GM18517 (cell line): ENCODE data around the gene SOX13.
"Not testable (repeated sequence)": the region's sequence is repeated elsewhere in the genome, so short reads cannot be mapped to it uniquely, and the experiment has no call there.

Experiments used
- ATAC-seq: cut with Tn5 transposase; IDR thresholded peaks from one replicate; pipeline ENCODE4 v1.9.1; 2021; ENCODE audit warnings: mild to moderate bottlenecking, moderate library complexity; ENCODE audit not compliant: unreplicated experiment

The SOX13 gene

DNA sequence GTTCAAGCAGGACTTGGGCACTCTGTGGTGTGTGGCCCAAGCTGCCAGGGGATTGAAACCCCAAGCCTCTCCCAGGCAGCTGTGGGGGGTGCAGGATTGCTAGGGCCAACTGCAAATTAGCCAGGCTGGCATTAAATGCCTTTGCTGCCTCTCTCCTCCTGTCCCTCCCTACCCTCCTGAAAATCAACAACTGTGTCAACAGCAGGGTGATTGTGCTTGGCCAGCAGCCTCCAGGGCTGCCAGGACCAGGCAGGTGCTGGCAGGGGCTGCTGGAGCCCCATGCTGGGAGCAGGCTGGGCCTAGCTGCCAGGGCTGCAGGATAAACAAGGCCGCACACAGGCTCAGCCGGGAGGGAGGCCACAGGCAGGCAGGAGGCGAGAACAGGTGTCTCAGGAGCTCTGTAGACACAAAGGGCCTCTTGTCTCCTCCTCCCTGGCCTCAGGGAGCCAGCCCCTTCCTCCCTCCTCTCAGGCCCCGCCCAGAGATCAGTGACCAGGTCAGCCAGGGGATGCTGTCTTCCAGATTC is 11.4 kb downstream of the SOX13 start:
- no peak for ATAC-seq

DNA sequence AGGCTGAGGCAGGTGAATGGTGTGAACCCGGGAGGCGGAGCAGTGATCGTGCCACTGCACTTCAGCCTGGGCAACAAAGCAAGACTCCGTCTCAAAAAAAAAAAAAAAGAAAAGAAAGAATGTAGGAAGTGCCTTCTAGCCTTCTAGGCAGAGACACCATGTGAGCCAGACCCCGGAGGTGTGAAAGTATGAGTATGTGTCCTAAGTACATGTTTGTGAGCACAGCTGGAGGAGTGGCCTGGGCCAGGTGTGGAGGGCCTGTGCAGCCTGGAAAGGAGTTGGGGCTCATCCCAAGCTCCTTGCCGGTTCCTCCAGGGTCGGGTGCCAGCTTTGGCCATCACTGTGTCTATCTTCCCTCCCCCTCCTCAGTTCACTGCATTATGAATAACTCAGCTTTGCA is 13.0 kb downstream of the SOX13 start:
- no peak for ATAC-seq

DNA sequence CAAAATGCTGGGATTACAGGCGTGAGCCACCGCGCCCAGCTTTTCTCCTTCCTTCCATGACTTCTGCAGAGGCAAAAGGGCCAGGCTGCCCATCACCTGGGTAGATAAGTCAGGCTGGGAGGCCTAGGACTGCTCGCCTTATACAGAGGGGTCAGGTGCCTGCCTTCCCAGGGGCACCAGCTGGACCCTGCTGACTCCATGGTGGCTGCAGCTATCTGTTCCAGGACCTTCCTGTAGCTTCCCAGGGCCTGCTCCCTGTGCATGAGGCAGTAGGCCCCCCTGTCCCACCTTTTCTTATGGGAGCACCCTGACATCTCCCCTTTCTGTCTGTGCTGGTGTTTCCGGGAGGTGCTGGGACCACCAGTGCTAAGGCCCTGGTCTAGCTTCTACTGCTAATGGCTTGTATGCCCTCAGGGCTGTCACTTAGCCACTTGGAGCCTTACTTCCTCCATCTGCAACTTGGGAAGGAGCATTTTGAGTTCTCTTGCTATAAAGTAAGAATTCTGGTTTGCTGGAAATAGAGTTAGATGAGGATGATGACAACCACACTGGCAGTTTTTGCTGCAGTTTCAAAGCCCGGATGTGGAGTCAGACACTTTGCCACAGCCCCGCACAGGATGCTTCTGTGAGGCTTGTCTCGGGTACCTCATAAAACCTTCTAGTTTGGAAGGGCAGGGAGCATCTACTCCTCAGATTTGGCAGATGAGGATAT is 14.4 kb downstream of the SOX13 start:
- ATAC-seq, result no peak

DNA sequence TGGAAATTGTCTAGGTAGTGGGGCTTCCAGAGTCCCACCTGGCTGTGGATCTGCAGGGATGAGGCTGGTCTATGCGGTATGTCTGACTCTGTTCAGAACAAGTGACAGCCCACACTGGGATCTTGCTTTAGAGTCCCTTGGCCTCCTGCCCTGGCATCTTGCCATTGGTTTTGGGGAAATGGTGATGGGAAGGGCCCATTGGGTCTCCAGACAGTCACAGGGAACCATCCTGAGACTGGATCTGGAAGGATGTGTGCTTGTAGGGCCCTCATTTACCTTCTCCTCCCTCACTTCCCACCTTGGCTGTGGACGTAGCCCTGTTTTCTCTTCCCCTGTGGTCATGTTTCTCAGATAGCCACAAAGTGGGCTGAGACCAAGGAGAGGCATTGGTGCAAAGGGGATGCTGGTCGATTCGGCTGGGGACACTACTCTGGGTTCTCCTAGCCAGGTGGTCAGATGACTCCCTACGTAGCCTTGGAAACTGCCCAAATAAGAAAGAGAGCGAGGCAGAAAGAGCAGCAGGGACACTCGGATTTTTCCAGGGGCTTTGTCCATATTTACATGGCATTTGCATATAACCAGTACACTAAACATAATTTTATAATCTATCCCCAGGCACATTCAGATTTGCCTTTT is 15.1 kb downstream of the SOX13 start:
- ATAC-seq, result no peak

DNA sequence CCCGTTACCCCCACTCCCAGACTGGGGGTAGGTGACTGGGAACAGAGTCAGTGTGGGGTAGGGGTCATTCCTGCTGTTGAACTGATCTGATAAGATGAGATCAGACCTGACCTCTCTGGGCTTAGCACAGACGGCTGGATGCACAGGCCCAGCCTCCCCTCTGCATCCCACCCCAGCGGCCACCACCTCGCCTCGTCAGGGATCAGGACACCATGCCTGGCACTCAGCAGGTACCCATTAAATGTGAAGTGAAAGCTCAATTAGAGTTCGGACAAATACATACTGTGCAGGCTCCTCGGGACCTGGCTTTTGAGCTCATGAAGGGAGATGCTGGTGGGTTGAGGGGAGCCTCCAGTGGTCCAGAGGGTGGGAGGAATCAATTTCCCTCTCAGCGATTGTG is 15.7 kb downstream of the SOX13 start:
- ATAC-seq, result no peak

DNA sequence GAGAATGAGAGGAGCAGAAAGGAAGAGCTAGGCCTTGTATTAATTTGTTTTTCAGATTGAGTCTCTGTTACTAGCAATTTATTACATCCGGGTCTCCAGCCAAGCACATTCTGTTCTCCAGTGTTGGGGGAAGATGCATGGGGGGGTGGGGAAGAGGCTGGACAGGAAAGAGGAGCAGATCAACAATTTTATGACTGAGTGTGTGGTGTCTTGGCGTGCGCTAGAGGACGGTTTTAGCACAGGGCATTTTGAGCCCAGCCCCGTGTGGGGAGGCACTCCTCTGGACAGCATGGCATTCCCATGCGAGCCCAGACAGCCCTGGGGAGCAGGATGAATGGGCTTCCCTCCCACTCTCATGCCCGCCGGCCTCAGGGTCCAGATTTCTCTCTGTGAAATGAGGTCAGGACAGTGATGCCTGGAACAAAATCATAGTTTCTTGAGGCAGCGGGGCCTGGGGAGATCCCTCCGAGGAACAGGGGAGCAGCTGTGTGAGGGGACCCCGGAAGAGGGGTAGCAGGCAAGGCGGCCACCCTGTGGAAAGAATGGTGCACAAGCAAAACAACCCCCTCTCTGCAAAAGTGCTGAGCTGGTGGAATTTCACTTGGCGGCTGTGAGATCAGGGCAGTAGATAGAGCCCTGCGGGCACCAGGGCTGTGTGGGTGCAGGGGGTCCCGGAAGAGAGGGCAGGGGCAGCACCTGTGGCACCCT is 16.3 kb downstream of the SOX13 start:
- no peak for ATAC-seq

DNA sequence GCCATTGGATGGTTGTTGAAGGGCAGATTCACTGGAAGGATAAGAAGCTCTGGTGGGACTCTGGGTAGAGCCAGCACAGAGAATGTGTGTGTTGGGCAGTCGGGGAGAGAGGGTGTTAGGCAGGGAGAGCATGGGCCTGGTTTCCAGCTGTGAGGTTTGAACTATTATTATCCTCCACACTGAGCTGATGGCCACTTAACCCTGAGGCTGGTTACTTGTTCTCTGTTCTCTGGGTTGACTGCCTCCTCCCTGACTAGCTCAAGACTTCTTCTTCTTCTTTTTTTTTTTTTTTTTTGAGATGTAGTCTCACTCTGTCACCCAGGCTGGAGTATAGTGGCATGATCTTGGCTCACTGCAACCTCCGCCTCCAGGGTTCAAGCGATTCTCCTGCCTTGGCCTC is 17.2 kb downstream of the SOX13 start:
- not testable (repeated sequence) for ATAC-seq

DNA sequence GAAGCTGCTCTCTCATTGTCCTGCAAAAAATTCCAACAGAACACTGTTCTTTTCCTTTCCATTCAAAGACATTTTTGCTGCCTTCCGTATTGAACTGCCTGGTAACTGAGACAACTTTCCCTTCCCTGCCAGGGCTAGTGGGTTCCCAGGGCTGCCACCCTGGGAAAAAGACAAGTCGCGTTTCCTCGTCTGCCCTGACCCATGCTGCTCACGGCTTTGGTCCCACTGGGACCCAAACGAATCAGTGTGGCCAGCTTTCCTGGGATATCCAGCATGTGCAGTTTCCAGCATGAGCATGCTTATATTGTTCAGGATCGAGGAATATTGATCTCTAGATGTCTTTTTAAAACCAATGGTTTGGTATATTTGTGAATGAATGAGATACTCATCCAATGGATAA is 18.2 kb downstream of the SOX13 start:
- ATAC-seq, result no peak

DNA sequence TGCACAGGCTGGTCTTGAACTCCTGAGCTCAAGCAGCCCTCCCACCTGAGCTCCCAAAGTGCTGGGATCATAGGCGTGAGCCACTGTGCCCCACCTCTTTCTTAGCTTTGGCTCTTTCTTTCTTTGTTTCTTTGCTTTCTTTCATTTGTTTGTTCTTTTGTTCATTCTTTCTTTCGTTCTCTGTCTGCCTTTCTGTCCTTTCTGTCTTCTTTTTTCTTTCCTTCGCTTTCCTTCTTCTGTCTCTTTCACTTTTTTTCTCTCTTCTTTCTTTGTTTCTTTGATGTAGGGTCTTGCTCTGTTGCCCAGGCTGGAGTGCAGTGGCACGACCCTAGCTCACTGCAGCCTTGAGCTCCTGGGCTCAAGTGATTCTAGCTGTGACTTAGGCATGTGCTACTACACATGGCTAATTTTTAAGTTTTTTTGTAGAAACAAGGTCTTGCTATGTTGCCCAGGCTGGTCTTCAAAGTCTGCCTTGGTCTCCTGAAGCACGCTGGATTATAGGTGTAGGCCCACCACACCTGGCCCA is 18.9 kb downstream of the SOX13 start:
- ATAC-seq, result no peak

DNA sequence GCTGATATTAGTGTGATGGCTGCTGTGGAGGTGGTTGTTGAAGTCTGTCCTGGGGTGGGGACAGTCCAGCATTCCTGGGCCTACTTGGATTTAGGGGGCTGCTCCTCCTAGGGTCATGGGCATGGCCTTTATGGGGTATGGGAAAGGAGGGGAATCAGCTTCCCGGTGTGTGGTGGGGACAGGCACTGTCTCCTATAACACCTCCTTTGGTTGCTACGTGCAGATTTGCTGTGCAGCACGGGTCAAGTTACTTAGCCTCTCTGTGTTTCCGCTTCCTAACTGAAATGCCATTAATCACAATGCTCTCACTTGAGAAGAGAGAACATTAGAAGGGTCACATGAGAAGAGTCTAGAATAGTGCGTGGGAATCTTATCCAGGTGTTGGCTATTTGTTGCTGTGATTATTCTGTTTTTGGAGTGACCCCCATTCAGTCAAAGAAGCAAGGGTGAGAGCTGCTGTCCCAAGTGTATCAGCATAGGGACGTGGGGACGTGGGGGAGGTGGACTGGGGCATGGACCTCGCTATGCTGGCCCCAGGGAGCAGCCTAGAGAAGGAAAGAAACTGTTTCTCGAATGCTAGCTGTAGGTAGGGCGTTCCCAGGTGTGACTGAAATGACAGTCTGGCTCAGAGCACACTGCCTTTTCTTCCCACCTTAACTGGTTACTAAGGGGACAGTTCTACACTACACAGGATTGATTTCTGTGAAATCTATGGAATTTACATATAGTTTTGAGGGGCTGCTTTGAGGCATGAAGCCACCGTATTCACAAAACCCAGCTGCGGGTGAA is 19.9 kb downstream of the SOX13 start:
- no peak for ATAC-seq

DNA sequence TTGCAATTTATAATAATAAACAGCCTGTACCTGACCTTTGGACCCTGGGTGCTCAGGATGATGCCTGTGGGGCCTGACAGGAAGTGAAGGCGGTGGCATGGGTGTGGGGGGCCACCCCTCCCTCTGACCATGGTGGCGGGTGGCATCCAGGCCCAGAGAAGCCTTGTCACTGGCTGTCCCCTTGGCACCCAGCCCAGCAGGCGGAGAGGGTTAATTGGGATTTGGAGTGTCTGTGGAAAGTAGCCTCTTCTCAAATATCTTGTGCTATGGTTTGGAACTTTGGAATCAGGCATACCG is 20.5 kb downstream of the SOX13 start:
- ATAC-seq, result no peak

DNA sequence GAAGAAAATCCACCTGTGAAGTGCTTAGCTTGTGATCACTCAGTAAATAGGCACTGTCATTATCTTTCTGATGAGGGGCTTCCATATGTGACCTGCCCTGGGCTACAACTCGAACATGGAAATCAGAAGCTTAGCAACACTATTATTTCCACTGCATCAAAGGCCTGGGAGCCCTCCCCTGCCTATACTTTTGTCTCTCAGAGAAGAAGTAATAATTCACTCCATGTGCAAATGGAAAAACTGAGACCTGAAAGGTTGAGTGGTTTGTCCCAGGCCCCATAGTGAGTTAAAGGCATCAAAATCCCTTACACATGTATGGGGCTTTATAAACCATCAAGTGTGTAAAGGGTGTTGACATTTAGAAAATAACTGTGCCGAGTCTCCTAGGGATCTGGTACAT is 20.9 kb downstream of the SOX13 start:
- no peak for ATAC-seq

DNA sequence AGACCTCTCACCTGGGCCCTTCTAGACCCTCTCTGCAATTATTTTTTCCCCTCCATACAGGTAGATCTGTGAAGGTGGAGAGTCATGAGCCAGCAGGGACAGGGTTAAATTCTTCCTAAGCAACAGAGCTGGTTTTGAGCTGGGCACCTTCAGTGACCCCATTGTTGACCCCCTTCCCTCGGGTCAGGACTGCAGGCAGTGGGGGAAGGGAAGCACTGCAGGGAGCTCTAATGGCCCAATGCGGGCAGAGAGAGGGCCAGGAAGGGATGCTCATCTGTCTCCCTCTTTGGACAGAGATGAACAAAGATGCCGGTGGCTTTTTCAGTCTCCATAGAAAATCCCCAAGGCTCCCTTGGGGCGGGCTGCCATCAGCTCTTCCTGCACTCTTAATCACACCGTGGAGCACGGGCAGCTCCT is 21.4 kb downstream of the SOX13 start:
- no peak for ATAC-seq

DNA sequence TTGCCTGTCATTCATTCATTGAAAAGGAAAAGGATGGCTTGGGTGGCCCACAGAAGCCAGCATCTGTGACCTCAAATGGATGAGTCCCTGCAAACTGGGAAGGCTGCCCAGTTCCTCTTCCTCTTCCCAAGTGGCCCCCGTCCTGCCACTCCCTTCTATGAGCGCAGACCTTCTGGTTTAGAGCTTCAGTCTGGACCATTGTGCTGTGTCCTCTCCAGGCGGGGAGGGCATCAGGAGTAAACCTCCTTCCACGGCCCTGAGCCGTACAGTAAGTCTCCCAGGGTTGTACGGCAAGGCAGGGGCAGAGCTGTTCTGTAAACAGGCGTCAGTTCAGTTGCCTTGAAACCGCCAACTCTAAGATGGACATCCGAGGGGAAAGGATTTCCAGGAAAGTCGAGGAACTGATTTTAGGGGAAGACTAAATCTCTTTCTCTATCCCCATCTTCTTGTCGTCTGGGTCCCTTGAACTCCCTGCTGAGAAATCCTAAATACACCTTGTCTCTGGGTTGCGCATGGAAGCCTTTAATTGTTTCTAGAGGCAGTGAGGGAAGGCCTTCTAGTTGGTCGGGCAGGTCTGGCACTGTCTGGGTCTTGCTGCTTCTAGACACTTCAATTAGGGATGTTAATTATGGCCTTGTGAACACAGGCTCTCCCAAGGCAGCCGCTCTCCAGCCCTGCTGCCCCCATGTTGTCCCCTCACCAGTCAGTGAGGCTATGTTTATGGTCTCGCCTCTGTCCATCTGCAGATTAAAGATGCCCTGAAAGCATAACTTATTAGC is 22.1 kb downstream of the SOX13 start:
- ATAC-seq, result no peak

DNA sequence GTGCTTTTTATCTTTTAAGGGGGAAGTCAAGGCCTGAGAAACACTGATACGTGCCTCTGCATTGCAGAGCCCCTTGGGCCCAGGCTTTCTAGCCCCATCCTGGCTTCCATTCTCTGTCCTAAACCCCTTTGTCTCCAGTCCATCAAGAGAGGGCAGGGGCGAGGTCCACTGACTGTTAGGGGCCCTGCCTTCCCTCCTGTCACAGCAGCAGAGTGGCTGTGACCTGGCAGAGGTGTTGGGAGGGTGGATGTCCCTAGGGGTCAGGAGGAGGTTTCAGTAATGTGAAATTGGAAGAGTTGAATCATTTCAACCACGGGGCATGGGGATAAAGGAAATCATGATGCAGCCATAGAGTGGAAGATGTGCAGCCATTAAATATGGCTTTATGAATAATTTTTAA is 24.0 kb downstream of the SOX13 start:
- no peak for ATAC-seq

DNA sequence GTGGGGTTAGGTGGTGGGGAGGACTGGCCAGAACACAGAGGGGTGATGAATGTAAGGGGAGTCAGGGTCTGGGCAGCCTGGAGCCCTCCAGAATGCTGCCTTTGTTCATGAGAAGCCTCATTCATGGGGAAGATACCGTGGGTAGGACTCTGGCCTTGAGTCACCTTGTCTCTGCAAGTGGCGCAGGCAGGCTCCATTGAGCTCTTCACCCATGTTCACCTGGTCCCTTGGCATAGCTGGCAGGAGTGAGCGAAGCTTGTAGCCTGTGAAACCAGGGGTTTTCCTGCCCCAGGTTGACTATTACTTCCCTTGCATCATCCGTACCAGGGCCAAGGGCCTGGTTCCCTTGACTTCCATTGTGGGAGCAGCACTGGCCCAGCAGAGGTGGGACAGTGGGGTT is 25.8 kb downstream of the SOX13 start:
- no peak for ATAC-seq

DNA sequence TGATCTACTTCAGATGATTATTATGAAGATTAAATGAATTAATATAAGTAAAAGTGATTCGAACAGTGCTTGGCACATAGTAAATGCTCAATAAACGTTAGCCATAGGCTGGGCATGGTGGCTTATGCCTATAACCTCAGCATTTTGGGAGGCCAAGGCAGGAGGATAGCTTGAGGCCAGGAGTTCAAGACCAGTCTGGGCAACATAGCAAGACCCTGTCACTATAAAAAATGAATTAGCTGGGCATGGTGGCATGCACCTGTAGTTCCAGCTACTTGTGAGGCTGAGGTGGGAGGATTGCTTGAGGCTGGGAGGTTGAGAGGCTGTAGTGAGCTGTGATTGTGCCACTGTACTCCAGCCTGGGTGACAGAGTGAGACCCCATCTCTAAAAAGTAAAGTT is 26.8 kb downstream of the SOX13 start:
- ATAC-seq, result not testable (repeated sequence)

DNA sequence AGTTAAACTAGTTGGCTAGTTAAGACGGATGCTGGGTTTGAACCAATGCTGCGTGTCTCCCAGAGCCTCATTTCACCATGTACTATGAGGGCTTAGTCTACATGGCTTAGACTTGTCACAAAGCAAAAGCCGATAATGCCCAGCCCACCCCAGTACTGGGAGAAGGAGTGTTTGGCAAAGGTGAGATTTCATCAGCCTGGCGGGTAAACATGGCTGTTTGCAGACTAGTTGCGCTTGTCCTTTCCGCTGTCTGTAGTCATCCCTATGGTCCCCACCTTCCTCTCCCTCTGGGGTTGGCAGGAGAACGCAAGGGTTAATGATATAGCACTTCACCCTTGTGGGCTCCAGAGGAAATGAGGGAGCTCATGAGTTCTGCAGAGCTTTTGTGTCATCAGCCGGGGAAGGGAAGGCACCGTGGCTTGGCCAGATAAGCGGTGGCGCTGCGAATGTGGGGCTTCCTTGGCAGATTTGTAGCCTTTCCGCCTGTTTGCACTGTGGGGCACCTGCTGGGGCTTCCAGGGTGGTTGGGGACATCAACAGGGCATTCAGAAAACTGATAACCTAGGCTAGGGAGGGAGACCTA is 29.2 kb downstream of the SOX13 start:
- ATAC-seq, result no peak

DNA sequence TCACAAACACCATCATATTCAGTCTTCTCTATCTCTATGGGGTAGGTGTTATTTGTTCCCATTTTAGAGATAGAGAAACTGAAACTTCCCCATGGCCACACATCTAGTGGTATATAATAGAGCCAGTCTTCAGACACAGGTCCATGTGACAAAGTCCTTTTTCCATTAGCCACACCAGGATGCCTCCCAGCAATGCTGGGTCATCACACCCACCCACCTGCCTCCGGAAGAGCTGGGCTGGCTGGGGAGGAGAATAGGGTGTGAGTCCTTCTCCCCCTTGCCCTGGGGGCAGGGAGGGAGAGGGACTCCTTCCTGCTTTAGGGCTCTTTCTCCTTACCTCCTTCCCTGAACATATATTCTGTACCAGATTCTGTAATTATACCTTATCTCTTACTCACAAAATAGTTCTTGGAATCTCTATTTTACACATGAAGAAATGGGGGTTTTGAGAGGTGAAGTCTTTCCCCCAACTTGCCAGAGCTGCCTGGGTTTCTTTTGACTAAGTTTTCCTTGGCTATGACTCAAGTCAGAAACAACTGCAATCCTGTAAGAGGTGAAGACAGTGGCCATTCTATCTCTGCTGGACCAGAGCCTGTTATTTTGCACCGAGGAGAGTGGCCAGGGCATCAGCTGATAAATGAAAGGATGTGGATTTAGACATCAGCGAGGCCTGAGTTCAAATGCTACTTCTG is 30.0 kb downstream of the SOX13 start:
- ATAC-seq, result no peak

DNA sequence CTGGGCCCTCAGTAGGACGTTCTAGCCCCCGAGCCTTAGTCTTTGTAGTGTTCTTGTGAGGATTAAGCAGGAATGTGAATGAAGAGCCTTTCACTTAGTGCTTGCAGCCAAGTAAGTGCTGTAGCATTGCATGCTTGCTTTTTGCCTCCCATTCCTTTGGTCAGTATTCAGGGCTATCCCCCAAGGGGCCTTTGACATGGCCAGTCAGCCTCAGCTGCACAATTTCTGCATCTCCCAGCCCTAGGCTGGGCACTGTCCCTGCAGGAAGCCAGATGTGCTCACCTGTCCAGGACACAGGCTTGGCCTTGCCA is 30.5 kb downstream of the SOX13 start:
- ATAC-seq, result no peak
